LHCN-M2 (cell line): ENCODE results near the gene BORCS6. TPM values are rescaled to one million over a fixed set of nuclear protein-coding genes. Genes with fewer than 3 reads are reported as not detected.
A peak's percentile ranks its signal among the peaks of the same experiment; 100 is the strongest.

Source experiments
- DNase-seq: peaks from one replicate; pipeline ENCODE4 v3.0.0-alpha.2; 2012; ENCODE audit warnings: low read depth
- total RNA-seq: library from RNA; depleted of rRNA; stranded (reverse); fragments of >200 nt; gene quantifications from 2 replicates; pipeline ENCODE4 v1.2.3, GENCODE V29; 2014; rRNA removed

BORCS6 gene
- total RNA-seq, 1 experiment from 2014 or later: 6.9 TPM

- DNase-seq: no peak
These were observed 46.2 kb downstream of the BORCS6 start for GRCh38 chr17:8143581-8144400.

DNA sequence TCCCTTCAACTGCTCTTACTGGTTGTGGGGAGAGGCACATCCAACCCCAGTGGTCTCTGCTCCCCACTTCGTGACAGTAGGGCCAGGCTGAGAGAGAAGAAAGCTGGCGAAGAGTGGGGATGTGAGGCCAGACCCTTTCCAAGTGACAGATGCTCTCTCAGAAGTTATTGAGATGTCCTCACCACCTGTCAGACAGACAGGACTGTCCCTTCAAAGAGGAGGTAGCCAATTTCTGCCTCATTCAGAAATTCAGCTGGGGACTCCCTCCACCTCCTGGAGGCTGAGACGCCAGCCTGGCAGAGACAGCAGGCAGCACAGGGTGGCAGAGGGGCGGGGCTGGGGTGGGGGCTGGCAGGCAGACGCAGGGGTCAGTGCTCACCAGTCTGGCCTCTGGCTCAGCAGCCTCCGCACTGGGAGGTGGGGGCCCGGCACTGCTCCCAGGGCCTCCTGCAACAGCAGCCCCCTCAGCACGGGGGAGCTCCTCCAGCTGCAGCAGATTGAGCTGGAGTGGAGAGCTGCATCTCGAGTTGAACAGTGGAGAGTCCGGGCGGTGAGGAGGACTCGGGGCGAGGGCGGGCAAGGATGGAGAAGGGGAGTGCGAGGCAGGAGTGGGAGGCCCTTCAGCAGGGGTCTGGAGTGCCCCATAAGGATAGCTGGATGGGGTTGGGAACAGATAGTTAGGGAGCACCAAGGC lies 46.9 kb downstream of the BORCS6 start:
- DNase-seq: no peak

DNA sequence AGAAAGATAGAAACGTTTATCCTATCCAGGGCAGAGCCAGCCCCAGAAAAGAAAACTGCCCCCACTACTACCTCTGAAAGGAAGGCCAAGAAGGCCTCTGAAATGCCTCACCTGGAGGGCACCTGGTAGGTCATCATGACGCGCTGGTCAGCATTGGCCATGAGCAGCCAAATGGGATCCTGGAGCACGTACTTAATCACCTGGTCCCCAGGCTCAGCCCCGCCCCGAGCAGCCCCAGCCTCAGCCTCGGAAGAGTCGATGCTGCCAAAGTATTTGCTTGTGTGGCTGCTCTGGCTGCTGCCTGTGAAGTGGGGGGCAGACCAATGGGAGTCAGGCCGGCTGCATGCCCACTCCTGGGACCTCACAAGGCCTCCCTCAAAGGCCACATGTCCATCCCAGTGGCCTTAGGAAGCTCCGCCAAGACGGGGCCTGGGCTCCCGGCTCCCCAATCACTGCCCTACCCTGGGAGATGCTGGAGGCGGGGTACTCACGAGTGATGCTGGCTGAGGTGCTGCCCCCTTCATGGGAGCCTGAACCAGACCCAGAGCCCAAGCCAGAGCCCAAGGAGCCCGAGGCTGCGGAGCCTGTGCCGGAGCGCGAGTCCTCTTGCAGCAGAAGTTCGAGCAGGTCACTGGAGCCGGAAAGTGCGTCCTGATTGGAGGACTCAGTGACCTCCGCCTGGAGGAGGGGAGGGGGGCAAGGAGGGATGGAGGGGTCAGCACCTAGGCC lies 47.7 kb downstream of the BORCS6 start:
- DNase-seq: no peak

DNA sequence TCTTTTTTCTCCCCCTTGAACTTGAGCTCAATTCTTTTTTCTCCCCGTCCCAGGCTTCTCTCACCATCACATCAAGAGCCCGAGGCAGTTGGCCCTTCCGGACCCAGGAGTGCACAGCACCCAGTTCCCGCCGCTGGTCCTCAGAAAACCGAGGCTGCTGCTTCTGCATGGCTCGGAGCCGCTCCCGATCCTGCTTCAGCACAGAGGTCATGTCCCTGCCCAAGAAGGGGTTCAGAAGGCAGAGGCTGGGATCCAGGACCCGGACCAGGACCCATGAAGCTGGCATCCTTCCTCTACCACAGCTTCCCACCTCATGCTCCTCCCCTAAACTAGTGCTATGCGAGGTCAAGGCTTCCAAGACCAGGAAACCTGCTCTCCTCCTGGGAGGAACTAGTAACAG lies 48.2 kb downstream of the BORCS6 start:
- DNase-seq: no peak

DNA sequence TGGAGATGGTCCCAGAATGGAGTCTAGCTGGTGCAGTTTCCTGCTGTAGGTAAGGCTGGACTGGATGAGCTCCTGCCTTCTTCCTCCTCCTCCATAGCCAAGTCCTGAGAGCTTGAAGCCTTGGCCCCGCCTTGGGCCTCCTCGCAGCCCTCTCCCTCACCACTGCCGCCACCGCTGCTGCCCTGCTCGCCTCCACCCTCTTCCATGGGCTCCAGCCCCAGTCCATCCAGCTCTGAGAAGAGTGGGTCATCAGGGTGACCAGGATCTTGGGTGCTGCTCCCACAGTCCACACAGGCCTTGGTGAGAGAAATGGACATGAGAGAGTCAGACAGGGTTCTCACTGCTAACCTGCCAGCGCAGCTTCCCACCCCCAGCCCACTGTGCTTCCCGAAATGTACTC lies 48.9 kb downstream of the BORCS6 start:
- no peak for DNase-seq

DNA sequence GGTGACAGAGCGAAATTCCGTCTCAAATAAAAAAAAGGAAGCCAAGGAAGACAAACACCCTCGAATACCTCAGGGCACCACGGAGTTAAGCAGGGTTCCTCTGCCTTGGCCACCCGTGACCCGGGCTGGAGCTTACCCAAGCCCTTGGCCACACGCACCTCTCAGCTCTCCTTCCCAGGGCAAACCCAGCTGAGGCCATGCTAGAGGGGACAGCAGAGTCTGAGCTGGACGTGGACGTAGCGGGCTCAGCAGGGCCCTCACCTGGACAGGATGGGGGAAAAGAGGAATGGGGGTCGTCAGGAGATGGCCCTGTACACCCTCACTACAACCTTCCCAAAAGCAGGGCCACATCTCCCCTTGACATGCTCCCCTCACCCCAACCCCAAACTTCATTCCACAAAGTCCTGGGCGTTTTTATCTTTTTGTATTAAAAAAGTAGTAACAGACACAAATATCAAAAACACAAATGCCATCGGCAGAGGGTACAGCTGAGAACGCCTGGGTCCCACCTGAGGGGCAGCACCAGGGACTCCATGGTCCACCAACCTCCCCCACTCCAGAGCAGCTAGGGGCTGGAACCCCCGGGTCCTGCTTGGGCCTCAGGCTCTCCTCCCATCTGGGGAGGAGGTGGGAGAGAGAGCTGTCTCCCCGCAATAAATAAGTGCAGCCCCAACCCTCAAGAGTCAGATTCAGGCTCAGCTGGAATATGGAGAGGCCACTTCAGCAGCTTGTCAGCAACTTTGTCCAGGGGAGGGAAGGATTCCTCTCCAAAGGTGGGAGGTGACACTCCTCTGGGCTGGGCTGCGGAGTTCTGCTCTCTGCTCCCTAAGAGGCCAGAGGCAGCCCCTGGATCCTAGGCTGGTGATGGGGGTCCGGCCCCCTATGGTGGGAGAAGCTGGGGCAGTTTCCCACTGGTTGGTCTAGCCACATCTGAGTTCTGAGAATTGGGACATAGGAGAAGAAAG lies 49.6 kb downstream of the BORCS6 start:
- no peak for DNase-seq

DNA sequence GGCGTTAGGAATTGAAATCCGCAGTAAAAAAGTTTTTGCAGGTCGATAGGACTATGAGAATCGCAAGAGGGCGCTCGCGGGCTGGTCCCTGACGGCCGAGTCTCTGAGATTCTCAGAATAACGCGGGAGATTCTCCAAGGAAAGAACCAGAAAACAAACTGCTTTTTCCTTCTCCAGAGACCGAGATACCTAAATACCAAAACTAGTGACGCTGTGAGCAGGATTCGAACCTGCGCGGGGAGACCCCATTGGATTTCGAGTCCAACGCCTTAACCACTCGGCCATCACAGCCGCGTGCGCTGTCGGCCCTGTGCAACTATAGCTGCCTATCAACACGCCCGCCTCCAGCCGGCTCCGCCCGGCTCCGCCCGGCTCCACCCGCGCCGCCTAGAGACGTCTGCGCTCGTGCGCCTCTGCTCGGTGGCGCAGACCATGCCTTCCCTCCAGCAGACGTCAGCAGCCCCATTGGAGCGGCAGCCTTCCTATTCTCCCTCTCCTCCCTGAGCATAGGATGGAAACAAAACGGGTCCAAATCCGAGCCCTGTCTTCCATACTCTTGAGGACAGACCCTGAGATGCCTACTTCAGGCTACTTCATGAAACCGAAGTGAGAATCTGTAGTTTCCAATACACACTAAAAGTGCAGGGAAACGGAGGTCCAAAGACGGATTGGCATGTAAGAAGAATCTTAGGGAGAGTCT lies 51.2 kb downstream of the BORCS6 start:
- peak; percentile 99 for DNase-seq

DNA sequence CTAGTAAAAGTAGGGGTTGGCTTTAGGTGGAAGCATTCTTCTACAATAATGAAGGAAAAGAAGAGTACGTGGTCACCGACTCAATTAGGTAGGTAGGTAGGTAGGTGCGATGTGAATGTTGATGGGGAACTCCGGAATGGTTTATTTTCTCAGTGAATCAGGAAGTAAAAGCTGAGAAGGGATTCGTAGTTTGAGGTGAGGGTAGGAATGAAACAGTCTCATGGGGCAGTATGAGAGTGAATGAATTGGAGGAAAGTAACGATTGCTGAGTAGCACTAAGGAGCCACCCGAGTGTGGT lies 51.7 kb downstream of the BORCS6 start:
- no peak for DNase-seq

Other genes starting within 250 kb of the BORCS6 start
- not detected in 2 replicates for gene GUCY2D, start 187.6 kb downstream of the BORCS6 start, total RNA-seq
- gene ALOX15B, start 151.1 kb downstream of the BORCS6 start, total RNA-seq: 0.17 and 0.58 TPM in 2 replicates
- gene ALOX12B, start 102.5 kb downstream of the BORCS6 start, total RNA-seq: 0.06 TPM in 1 of 2 replicates, not detected in the other
- not detected in 2 replicates for gene ALOXE3, start 71.7 kb downstream of the BORCS6 start, total RNA-seq
- 0.06 and 0.34 TPM in 2 replicates for gene HES7, start 66.1 kb downstream of the BORCS6 start, total RNA-seq
- gene PER1, start 37.8 kb downstream of the BORCS6 start, total RNA-seq: 12.6 and 18.2 TPM in 2 replicates
- gene VAMP2, start 27.2 kb downstream of the BORCS6 start, total RNA-seq: 3.8 and 4.6 TPM in 2 replicates
- 40.0 and 45.3 TPM in 2 replicates for gene TMEM107, start 13.8 kb downstream of the BORCS6 start, total RNA-seq
- 81.3 and 93.4 TPM in 2 replicates for gene AURKB, start 20.4 kb upstream of the BORCS6 start, total RNA-seq
- gene CTC1, start 57.9 kb upstream of the BORCS6 start, total RNA-seq: 1.5 and 2.7 TPM in 2 replicates
- gene PFAS, start 59.1 kb upstream of the BORCS6 start, total RNA-seq: 34.7 and 44.2 TPM in 2 replicates
- gene RANGRF, start 98.5 kb upstream of the BORCS6 start, total RNA-seq: 15.3 and 17.9 TPM in 2 replicates
- gene SLC25A35, start 105.2 kb upstream of the BORCS6 start, total RNA-seq: 1.1 and 1.3 TPM in 2 replicates
- gene ARHGEF15, start 120.1 kb upstream of the BORCS6 start, total RNA-seq: not detected in 2 replicates
- gene ODF4, start 149.7 kb upstream of the BORCS6 start, total RNA-seq: not detected in 2 replicates
- 2,622 and 3,054 TPM in 2 replicates for gene RPL26, start 193.0 kb upstream of the BORCS6 start, total RNA-seq
- not detected in 2 replicates for gene RNF222, start 207.6 kb upstream of the BORCS6 start, total RNA-seq
- gene NDEL1, start 245.7 kb upstream of the BORCS6 start, total RNA-seq: 52.4 and 69.1 TPM in 2 replicates